Measurements from ENCODE around the gene ACOT11. TPM values are rescaled to one million over a fixed set of nuclear protein-coding genes. Genes with fewer than 3 reads are reported as not detected.

ACOT11 gene
- total RNA-seq, 1 donor from 2014 or later = 2.1 TPM

DNA sequence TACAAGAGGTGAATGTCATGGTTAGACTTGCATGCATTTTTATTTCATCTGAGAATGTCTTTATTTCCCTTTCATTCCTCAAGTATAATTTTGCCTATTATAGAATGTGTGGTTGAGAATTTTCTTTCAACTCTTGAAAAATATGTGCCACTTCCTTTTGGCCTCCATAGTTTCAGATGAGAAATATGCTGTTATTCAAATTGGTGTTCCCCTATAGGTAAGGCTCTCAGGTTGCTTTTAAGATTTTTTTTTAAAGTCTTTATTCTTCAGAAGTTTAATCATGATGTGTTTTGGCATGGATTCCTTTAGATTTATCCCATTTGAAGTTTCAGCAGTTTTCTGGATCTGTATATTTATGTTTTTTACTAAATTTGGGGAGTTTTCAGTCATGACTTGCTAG is 95.7 kb downstream of the ACOT11 start:
- DNase-seq (ENCODE audit: low spot score) = no peak

DNA sequence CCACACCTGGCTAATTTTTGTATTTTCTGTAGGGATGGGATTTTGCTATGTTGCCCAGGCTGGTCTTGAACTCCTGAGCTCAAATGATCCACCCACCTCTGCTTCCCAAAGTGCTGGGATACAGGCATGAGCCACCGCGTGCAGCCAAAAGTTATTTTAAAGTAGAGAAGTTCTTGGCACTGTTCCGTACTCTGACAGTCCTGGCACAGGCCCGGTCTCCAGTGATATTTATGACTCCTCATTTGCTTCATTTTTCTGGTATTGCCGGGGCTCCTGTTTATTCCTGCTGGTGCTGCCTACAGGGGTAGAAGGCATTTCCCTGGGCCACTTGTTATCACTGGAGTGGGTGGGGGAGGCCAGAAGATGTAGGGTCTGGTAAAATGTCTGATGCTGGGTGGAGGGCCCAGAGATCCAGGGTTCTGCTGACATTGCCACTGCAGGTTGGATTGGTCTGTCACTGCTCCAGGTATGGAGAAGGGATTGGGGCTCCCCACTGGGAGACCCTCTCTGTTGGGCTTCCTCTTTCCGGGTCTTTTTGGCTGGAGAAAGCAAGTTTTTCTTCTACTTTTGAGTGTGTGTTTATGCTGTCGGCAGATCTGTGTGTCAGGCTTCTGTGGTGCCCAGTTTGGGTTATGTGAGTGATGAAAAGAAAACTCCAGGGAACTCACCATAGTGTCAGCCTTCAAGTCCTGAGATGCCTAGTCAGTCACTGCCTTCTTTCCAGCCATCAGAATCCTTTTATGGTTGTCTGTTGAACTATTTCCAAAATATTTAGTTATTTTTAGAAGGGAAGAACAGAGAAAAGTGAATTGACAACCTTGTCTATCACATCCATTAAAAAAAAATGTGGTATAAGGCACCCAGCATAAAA is 98.0 kb downstream of the ACOT11 start:
- Mint-ChIP-seq H3K9me3 (peaks cover 4% of the 10 kb centered on the region), H3K4me1 (ENCODE audit: low read depth) (no peaks in the 10 kb centered on the region), H3K4me3 (no peak overlapping the region), H3K36me3 (ENCODE audit: low read depth) (no peaks in the 10 kb centered on the region), H3K27me3 (ENCODE audit: insufficient read depth) (peaks cover 1% of the 10 kb centered on the region), H3K27ac (no peak overlapping the region)
- no peak for DNase-seq (ENCODE audit: low spot score)
- intact Hi-C loops (cut with micrococcal nuclease) = no loop called here

More for the DNA sequence above, 95.7 kb downstream of the ACOT11 start:
- Mint-ChIP-seq H3K4me3 (no peak overlapping the region), H3K27me3 (ENCODE audit: insufficient read depth) (peaks cover 1% of the 10 kb centered on the region), H3K9me3 (peaks cover 4% of the 10 kb centered on the region), H3K4me1 (ENCODE audit: low read depth) (no peaks in the 10 kb centered on the region), H3K36me3 (ENCODE audit: low read depth) (no peaks in the 10 kb centered on the region), H3K27ac (no peak overlapping the region)
- intact Hi-C loops (cut with micrococcal nuclease) = no loop called here

DNA sequence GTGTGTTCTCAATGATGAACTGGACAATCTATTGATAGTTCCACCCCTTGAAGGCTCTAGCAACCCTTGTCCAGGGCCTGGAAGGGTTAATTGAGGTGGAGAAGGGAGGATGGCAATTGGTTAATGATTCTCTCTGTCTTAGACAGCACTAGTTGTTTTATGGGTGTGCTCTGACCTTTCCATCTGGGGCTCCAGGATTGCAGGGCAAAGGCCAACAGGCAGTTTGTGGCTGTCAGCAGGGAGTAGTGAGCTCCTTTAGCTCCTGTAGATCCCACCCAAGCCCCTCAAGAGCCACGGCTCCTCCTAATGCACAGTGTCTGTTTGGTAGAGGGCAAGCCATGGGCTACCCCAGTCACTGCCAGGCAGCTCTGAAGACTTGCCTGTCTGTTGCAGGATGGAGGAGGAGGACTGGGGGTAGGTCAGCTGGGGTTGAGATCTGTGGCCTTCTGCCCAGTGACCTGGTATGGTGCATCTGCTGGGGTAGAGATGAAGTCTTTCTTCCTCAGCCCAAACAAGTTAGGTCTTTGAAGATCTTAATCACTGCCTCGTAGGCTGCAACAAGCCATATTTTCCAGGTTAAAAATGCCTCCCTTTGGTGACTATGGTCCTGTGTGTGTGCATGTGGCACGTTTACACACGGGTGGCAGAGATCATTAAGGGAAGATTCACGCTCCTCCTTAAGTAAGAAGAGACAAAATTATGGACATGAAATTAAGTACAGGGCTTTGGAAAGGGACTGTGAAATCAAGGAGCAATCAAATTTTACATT is 101.3 kb downstream of the ACOT11 start:
- Mint-ChIP-seq H3K27me3 (ENCODE audit: insufficient read depth) (peaks cover 1% of the 10 kb centered on the region), H3K36me3 (ENCODE audit: low read depth) (no peaks in the 10 kb centered on the region)

DNA sequence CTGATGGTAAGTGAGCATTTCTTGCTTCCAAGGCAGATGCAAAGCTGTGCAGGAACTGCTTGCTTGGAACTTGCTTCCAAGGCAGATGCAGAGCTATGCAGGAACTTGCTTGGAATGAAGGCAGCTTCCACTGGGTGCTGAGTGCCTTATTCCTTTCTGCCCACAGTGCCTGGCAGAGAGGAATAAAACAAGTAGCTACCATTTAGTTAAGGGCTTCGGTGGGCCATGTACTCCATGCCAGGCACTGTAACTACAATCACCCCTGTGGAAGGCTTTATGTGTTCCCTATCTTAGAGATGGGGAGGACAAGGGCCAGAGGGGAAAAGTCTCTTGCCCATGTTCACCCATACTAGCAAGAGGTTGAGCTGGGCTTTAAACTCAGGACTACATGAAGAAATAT is 101.9 kb downstream of the ACOT11 start:
- no peaks in the 10 kb centered on the region for H3K36me3 Mint-ChIP-seq (ENCODE audit: low read depth)
- H3K4me3 Mint-ChIP-seq = no peak overlapping the region
- no peaks in the 10 kb centered on the region for H3K4me1 Mint-ChIP-seq (ENCODE audit: low read depth)
- H3K9me3 Mint-ChIP-seq = no peaks in the 10 kb centered on the region
- DNase-seq (ENCODE audit: low spot score) = no peak
- peaks cover 1% of the 10 kb centered on the region for H3K27me3 Mint-ChIP-seq (ENCODE audit: insufficient read depth)
- no peak overlapping the region for H3K27ac Mint-ChIP-seq
- intact Hi-C loops (cut with micrococcal nuclease) = no loop called here

More for the DNA sequence above, 101.3 kb downstream of the ACOT11 start:
- H3K27ac Mint-ChIP-seq = no peak overlapping the region
- H3K4me1 Mint-ChIP-seq (ENCODE audit: low read depth) = no peaks in the 10 kb centered on the region
- no peaks in the 10 kb centered on the region for H3K9me3 Mint-ChIP-seq
- no peak for DNase-seq (ENCODE audit: low spot score)
- intact Hi-C loops (cut with micrococcal nuclease) = no loop called here
- no peak overlapping the region for H3K4me3 Mint-ChIP-seq

- no peaks in the 10 kb centered on the region for H3K4me1 Mint-ChIP-seq (ENCODE audit: low read depth)
- no peaks in the 10 kb centered on the region for H3K9me3 Mint-ChIP-seq
- intact Hi-C loops (cut with micrococcal nuclease) = no loop called here
- H3K27me3 Mint-ChIP-seq (ENCODE audit: insufficient read depth) = peaks cover 1% of the 10 kb centered on the region
- H3K36me3 Mint-ChIP-seq (ENCODE audit: low read depth) = no peaks in the 10 kb centered on the region
- no peak overlapping the region for H3K4me3 Mint-ChIP-seq
- DNase-seq (ENCODE audit: low spot score) = no peak
- H3K27ac Mint-ChIP-seq = no peak overlapping the region
Observed at GRCh38 chr1:54650417-54650816, 102.4 kb downstream of the ACOT11 start.

GRCh38 chr1:54651608-54652007 is 103.6 kb downstream of the ACOT11 start:
- Mint-ChIP-seq H3K4me1 (ENCODE audit: low read depth) (no peaks in the 10 kb centered on the region), H3K27me3 (ENCODE audit: insufficient read depth) (no peaks in the 10 kb centered on the region), H3K9me3 (no peaks in the 10 kb centered on the region), H3K4me3 (no peak overlapping the region), H3K36me3 (ENCODE audit: low read depth) (no peaks in the 10 kb centered on the region), H3K27ac (no peak overlapping the region)
- intact Hi-C loops (cut with micrococcal nuclease) = no loop called here
- DNase-seq (ENCODE audit: low spot score) = no peak

GRCh38 chr1:54652168-54652567 is 104.1 kb downstream of the ACOT11 start:
- Mint-ChIP-seq H3K9me3 (no peaks in the 10 kb centered on the region), H3K4me1 (ENCODE audit: low read depth) (no peaks in the 10 kb centered on the region), H3K27me3 (ENCODE audit: insufficient read depth) (peaks cover 3% of the 10 kb centered on the region), H3K36me3 (ENCODE audit: low read depth) (no peaks in the 10 kb centered on the region), H3K4me3 (no peak overlapping the region), H3K27ac (no peak overlapping the region)
- intact Hi-C loops (cut with micrococcal nuclease) = no loop called here
- DNase-seq (ENCODE audit: low spot score) = no peak

GRCh38 chr1:54653036-54653435 is 105.0 kb downstream of the ACOT11 start:
- intact Hi-C loops (cut with micrococcal nuclease) = no loop called here
- Mint-ChIP-seq H3K36me3 (ENCODE audit: low read depth) (no peaks in the 10 kb centered on the region), H3K4me1 (ENCODE audit: low read depth) (no peaks in the 10 kb centered on the region), H3K9me3 (peaks cover 2% of the 10 kb centered on the region), H3K27ac (no peak overlapping the region), H3K4me3 (no peak overlapping the region), H3K27me3 (ENCODE audit: insufficient read depth) (peaks cover 3% of the 10 kb centered on the region)
- no peak for DNase-seq (ENCODE audit: low spot score)

DNA sequence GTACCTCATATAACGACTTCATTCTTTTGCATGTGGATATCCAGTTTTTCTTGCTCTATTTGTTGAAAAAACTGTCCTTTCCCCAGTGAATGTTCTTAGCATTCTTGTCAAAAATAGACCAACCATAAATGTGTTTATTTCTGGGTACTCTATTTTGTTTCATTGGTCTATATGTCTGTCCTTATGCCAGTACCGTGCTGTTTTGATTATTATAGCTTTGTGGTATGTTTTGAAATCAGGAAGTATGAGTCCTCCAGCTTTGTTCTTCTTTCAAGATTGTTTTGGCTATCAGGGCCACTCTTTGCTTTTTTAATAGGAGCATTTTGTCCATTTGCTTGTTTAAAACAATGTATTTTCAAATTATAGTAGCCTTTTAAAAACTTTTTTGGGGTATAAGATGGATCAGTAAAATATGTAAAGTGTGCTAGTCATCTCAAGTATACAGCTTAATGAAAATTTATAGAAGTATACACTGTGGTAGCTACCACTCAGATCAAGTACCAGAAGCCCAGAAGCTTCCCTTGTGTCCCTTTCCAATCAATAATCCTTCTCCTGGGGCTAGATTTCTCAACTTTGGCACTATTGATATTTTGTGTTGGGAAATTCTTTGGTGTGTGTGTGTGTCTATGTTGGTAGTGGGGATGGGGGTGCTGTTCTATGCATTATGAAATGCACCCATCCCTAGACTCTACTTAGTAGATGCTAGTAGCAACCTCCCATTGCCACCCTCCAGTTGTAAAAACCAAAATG is 110.3 kb downstream of the ACOT11 start:
- H3K27me3 Mint-ChIP-seq (ENCODE audit: insufficient read depth) = peaks cover 4% of the 10 kb centered on the region
- no peaks in the 10 kb centered on the region for H3K4me1 Mint-ChIP-seq (ENCODE audit: low read depth)
- no peak overlapping the region for H3K4me3 Mint-ChIP-seq
- H3K9me3 Mint-ChIP-seq = peaks cover 9% of the 10 kb centered on the region
- H3K27ac Mint-ChIP-seq = no peak overlapping the region
- no peaks in the 10 kb centered on the region for H3K36me3 Mint-ChIP-seq (ENCODE audit: low read depth)
- intact Hi-C loops (cut with micrococcal nuclease) = no loop called here
- no peak for DNase-seq (ENCODE audit: low spot score)

Other genes with a start within 250 kb of the ACOT11 start
- gene SSBP3, start 141.8 kb upstream of the ACOT11 start, total RNA-seq = 98.0 and 110 TPM in 2 replicates
- gene FAM151A, start 75.3 kb downstream of the ACOT11 start, total RNA-seq = not detected in 2 replicates
- gene MROH7, start 93.6 kb downstream of the ACOT11 start, total RNA-seq = not detected in 2 replicates
- 43.7 TPM in 2 replicates for gene TTC4, start 167.6 kb downstream of the ACOT11 start, total RNA-seq
- 5.9 and 6.7 TPM in 2 replicates for gene PARS2, start 216.3 kb downstream of the ACOT11 start, total RNA-seq

All from activated T-helper 1 cell treated with anti-CD3 and anti-CD28 coated beads, Interleukin-12 subunit alpha, Interleukin-12 subunit beta, Interleukin-2, Interleukin-4 antibody, amounts not matched to agents 30 ng/mL and 10 ng/mL and 1 ng/mL, durations not matched to agents 14 hours and 24 hours and 36 hours (primary cell).